OCI-LY1 (cell line): ENCODE measurements around the gene INPP5B.

Experiments
- H2AFZ ChIP-seq: fragments of 200-600 bp; sonication (generic), shearing (Covaris generic); 2 replicates; pipeline ENCODE4 v1.6.0; 2014; ENCODE audit warnings: antibody characterized with exemption, mild to moderate bottlenecking, low read length
- H3F3A ChIP-seq: fragments of 200-600 bp; sonication (generic), shearing (Covaris generic); 2 replicates; pipeline ENCODE4 v1.6.0; 2014; ENCODE audit warnings: mild to moderate bottlenecking, antibody characterized with exemption, low read length, moderate library complexity; ENCODE audit not compliant: insufficient read depth
- H3K27ac ChIP-seq: fragments of 200-600 bp; sonication (generic); 2 replicates; pipeline ENCODE4 v1.5.1; 2014; ENCODE audit warnings: low read length, mixed run types, mild to moderate bottlenecking, low read depth; ENCODE audit not compliant: poor library complexity, severe bottlenecking
- H3K27me3 ChIP-seq: fragments of 200-600 bp; sonication (generic); 2 replicates; pipeline ENCODE4 v1.6.0; 2014; ENCODE audit warnings: antibody characterized with exemption, mild to moderate bottlenecking, low read length, moderate library complexity; ENCODE audit not compliant: insufficient read depth
- H3K36me3 ChIP-seq: fragments of 200-600 bp; sonication (generic); 2 replicates; pipeline ENCODE4 v1.6.1; 2014; ENCODE audit warnings: mild to moderate bottlenecking, antibody characterized with exemption, low read length, moderate library complexity, mixed read lengths; ENCODE audit not compliant: insufficient read depth
- H3K4me1 ChIP-seq: fragments of 200-600 bp; sonication (generic); 2 replicates; pipeline ENCODE4 v1.5.1; 2014; ENCODE audit warnings: mild to moderate bottlenecking, low read length, moderate library complexity; ENCODE audit not compliant: insufficient read depth, severe bottlenecking
- H3K4me2 ChIP-seq: fragments of 200-600 bp; sonication (generic), shearing (Covaris generic); 2 replicates; pipeline ENCODE4 v1.6.1; 2014; ENCODE audit warnings: low read length
- H3K4me3 ChIP-seq: fragments of 200-600 bp; sonication (generic); 2 replicates; pipeline ENCODE4 v1.5.1; 2014; ENCODE audit warnings: low read length, low read depth, mild to moderate bottlenecking, mixed read lengths; ENCODE audit not compliant: poor library complexity, severe bottlenecking
- H3K79me2 ChIP-seq: fragments of 200-600 bp; shearing (Covaris generic); 2 replicates; pipeline ENCODE4 v1.6.1; 2016; ENCODE audit warnings: mixed run types, low read length, mixed read lengths; ENCODE audit not compliant: insufficient read depth
- H3K9ac ChIP-seq: fragments of 200-600 bp; sonication (generic), shearing (Covaris generic); 2 replicates; pipeline ENCODE4 v1.6.1; 2014; ENCODE audit warnings: mild to moderate bottlenecking, low read length, mixed read lengths
- H3K9me2 ChIP-seq: fragments of 200-600 bp; sonication (generic), shearing (Covaris generic); 2 replicates; pipeline ENCODE4 v1.6.1; 2014; ENCODE audit warnings: low read depth, mild to moderate bottlenecking, low read length, mixed read lengths
- H3K9me3 ChIP-seq: fragments of 200-600 bp; shearing (Covaris generic); 2 replicates; pipeline ENCODE4 v1.6.1; 2014; ENCODE audit warnings: low read length, mixed read lengths
- H4K20me1 ChIP-seq: fragments of 200-600 bp; sonication (generic), shearing (Covaris generic); 2 replicates; pipeline ENCODE4 v1.6.0; 2016; ENCODE audit warnings: mild to moderate bottlenecking, low read length; ENCODE audit not compliant: insufficient read depth
- EZH2 ChIP-seq: fragments of 200-600 bp; sonication (generic), shearing (Covaris generic); IDR thresholded peaks from 2 replicates; pipeline ENCODE4 v1.8.0; 2017; ENCODE audit warnings: borderline replicate concordance, mixed run types, mild to moderate bottlenecking, antibody characterized with exemption, low read length, moderate library complexity, mixed read lengths
- TF ChIP-seq, protein P1 (sequence below): fragments of 200-600 bp; sonication (generic), shearing (Covaris generic); IDR thresholded peaks from 2 replicates; pipeline ENCODE4 v1.5.1; 2017; ENCODE audit warnings: mild to moderate bottlenecking, antibody characterized with exemption, low read length, moderate library complexity, mixed read lengths

The INPP5B gene

DNA sequence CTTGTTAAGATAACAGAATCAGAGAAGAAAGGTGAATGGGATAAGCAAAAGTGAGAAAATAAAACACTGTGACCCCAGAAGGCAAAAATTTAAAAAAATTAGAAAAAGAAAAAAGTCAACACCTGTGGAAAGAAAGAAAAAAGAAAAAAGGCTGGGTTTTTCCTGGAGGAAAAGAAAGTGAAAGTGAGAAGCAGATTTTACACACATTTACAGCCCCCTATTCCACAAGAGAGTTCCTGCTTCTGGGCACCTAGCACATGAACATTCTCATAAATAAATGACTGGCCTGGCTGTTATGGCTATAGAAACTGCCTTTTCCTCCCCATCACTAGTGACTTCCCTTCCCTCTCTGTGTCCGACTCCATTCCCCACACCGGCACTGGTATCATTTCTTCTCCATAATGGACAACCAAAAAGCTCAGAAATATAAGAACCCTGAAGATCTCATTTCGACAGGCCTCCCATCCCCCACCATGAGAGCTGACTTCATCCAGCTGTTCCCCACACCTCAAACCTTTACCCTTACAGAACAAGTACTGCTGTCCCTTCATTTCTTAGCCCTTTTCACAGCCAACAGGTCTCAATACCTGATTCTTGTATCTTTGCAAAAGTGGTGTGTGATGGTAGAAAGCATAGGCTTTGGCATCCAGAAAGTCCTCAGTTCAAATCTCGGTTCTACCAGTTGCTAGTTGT is 100.1 kb downstream of the INPP5B start:
- Histone ChIP-seq H3K27me3 (no peaks in the 10 kb centered on the region), H4K20me1 (no peaks in the 10 kb centered on the region), H3K9ac (no peak overlapping the region), H3K36me3 (peaks cover 24% of the 10 kb centered on the region; the same call in 1 of the 2 replicates), H3K4me1 (peaks cover 5% of the 10 kb centered on the region), H3K79me2 (peaks cover 12% of the 10 kb centered on the region), H2AFZ (no peak overlapping the region), H3K9me2 (no peaks in the 10 kb centered on the region), H3K9me3 (no peaks in the 10 kb centered on the region), H3K4me2 (no peak overlapping the region), H3K4me3 (no peak overlapping the region), H3F3A (no peaks in the 10 kb centered on the region), H3K27ac (no peak overlapping the region)
- TF ChIP-seq EZH2, result no peak
- TF ChIP-seq, protein P1, sequence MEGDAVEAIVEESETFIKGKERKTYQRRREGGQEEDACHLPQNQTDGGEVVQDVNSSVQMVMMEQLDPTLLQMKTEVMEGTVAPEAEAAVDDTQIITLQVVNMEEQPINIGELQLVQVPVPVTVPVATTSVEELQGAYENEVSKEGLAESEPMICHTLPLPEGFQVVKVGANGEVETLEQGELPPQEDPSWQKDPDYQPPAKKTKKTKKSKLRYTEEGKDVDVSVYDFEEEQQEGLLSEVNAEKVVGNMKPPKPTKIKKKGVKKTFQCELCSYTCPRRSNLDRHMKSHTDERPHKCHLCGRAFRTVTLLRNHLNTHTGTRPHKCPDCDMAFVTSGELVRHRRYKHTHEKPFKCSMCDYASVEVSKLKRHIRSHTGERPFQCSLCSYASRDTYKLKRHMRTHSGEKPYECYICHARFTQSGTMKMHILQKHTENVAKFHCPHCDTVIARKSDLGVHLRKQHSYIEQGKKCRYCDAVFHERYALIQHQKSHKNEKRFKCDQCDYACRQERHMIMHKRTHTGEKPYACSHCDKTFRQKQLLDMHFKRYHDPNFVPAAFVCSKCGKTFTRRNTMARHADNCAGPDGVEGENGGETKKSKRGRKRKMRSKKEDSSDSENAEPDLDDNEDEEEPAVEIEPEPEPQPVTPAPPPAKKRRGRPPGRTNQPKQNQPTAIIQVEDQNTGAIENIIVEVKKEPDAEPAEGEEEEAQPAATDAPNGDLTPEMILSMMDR, result no peak

DNA sequence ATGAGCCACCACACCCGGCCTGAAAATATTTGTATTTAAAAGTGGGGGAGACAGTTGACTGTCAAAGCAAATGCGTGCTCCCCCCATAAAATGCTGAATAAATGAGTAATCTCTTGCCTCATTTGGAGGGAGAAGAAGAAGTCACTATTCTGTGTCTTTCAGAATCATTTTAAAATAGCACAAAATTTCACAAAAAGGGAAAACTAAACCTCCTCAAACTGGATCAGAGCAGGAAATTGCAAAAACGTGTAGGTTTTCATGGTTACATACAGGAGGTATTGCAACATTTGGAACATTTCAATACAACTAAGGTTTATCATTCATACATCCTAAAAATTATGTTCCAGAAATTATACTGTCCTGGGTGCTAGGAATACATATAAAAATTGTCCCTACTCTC is 101.1 kb downstream of the INPP5B start:
- no peak overlapping the region for H2AFZ ChIP-seq
- peaks cover 24% of the 10 kb centered on the region; the same call in 1 of the 2 replicates for H3K36me3 ChIP-seq
- H3K27me3 ChIP-seq, result no peaks in the 10 kb centered on the region
- H3K9ac ChIP-seq, result no peak overlapping the region
- no peaks in the 10 kb centered on the region for H3K4me1 ChIP-seq
- no peaks in the 10 kb centered on the region for H4K20me1 ChIP-seq
- no peak overlapping the region for H3K4me3 ChIP-seq
- no peak for TF ChIP-seq EZH2
- no peaks in the 10 kb centered on the region for H3F3A ChIP-seq
- H3K27ac ChIP-seq, result no peak overlapping the region
- H3K4me2 ChIP-seq, result no peak overlapping the region
- H3K9me3 ChIP-seq, result no peaks in the 10 kb centered on the region
- H3K9me2 ChIP-seq, result no peaks in the 10 kb centered on the region
- peaks cover 12% of the 10 kb centered on the region for H3K79me2 ChIP-seq

DNA sequence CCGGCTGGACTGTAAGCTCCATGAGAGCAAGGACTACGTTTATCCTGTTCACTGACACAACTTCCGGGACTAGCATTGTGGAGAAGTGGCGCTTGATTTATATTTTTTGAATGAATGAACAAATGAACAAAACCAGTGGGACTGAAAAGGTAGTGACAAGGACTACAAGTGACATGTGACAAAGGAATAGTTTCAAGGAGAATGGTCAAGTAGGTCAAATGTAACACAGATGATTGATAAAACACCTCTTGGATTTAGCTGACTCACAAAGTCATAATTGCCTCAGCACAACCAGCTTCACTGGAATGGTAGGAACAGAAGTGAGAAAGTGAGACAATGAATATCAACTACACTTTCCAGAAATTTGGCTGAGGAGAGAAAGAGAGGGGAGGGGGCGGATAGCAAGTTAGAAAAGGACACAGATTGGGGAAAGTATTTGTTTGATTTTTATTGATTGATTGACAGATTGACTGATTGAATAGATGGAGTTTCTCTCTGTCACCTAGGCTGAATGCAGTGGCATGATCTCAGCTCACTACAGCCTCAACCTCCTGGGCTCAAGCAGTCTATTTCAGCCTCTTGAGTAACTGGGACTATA is 101.7 kb downstream of the INPP5B start:
- no peak overlapping the region for H3K4me3 ChIP-seq
- H3K79me2 ChIP-seq, result peaks cover 7% of the 10 kb centered on the region; the same call in 1 of the 2 replicates
- H3K9me3 ChIP-seq, result no peaks in the 10 kb centered on the region
- no peak overlapping the region for H2AFZ ChIP-seq
- H3K4me2 ChIP-seq, result no peak overlapping the region
- H3K27me3 ChIP-seq, result no peaks in the 10 kb centered on the region
- H3K9me2 ChIP-seq, result no peaks in the 10 kb centered on the region
- no peak overlapping the region for H3K27ac ChIP-seq
- no peaks in the 10 kb centered on the region for H3K4me1 ChIP-seq
- no peaks in the 10 kb centered on the region for H3F3A ChIP-seq
- H3K9ac ChIP-seq, result no peak overlapping the region
- TF ChIP-seq EZH2, result no peak
- TF ChIP-seq, protein P1, result no peak
- H3K36me3 ChIP-seq, result peaks cover 24% of the 10 kb centered on the region; the same call in 1 of the 2 replicates
- H4K20me1 ChIP-seq, result no peaks in the 10 kb centered on the region
